H7 (cell line): Measurements from ENCODE around the gene POU3F3. TPM values are rescaled to one million over a fixed set of nuclear protein-coding genes. Genes with fewer than 3 reads are reported as not detected.

Source experiments
- DNase-seq: peaks from one replicate; pipeline ENCODE4 v3.0.0; 2012
- H3K27me3 ChIP-seq: 2 replicates; pipeline ENCODE4 v1.6.0; 2011; ENCODE audit warnings: mild to moderate bottlenecking, low read length; ENCODE audit not compliant: control insufficient read depth, insufficient read depth
- H3K36me3 ChIP-seq: replicated peaks from 2 replicates; pipeline ENCODE4 v1.5.1; 2011; ENCODE audit warnings: low read length; ENCODE audit not compliant: control insufficient read depth, insufficient read depth
- H3K4me3 ChIP-seq: 2 replicates; pipeline ENCODE4 v1.5.1; 2011; ENCODE audit warnings: low read depth, mild to moderate bottlenecking, control low read depth, low read length, moderate library complexity; ENCODE audit not compliant: insufficient read depth
- total RNA-seq: library from RNA; depleted of rRNA; stranded (reverse); fragments of >200 nt; shearing (Covaris generic); gene quantifications from 2 replicates; pipeline ENCODE4 v1.2.3, GENCODE V29; 2014

Gene POU3F3
- total RNA-seq, 1 experiment from 2014 or later: not detected

- Histone ChIP-seq H3K4me3 (peak overlapping the region; percentile 49; the same call in 1 of the 2 replicates), H3K27me3 (peaks cover 84% of the 10 kb centered on the region), H3K36me3 (no peaks in the 10 kb centered on the region)
- DNase-seq: peak; percentile 77
Observed at GRCh38 chr2:104852090-104852666, 1.7 kb upstream of the POU3F3 start.

- peak; percentile 61 for DNase-seq
- H3K36me3 ChIP-seq: no peaks in the 10 kb centered on the region
- peak overlapping the region; percentile 39; the same call in 1 of the 2 replicates for H3K4me3 ChIP-seq
- H3K27me3 ChIP-seq: peaks cover 87% of the 10 kb centered on the region
Observed at GRCh38 chr2:104854498-104855220, 744 bp downstream of the POU3F3 start.

GRCh38 chr2:104855221-104856085, 1.5 kb downstream of the POU3F3 start:
- Histone ChIP-seq H3K27me3 (peaks cover 87% of the 10 kb centered on the region), H3K36me3 (no peaks in the 10 kb centered on the region), H3K4me3 (peak overlapping the region; percentile 12; the same call in 1 of the 2 replicates)
- peak; percentile 78 for DNase-seq

GRCh38 chr2:104856086-104856972, 2.4 kb downstream of the POU3F3 start:
- H3K4me3 ChIP-seq: no peak overlapping the region
- DNase-seq: peak; percentile 71
- H3K36me3 ChIP-seq: no peaks in the 10 kb centered on the region
- peaks cover 87% of the 10 kb centered on the region for H3K27me3 ChIP-seq

GRCh38 chr2:104856973-104857261, 3.0 kb downstream of the POU3F3 start:
- H3K36me3 ChIP-seq: no peaks in the 10 kb centered on the region
- H3K4me3 ChIP-seq: no peak overlapping the region
- peaks cover 87% of the 10 kb centered on the region for H3K27me3 ChIP-seq
- DNase-seq: peak; percentile 82

GRCh38 chr2:104857262-104858005, 3.5 kb downstream of the POU3F3 start:
- Histone ChIP-seq H3K36me3 (no peaks in the 10 kb centered on the region), H3K27me3 (peaks cover 87% of the 10 kb centered on the region), H3K4me3 (no peak overlapping the region)
- peak; percentile 85 for DNase-seq

- no peak for DNase-seq
- no peak overlapping the region for H3K4me3 ChIP-seq
- peaks cover 88% of the 10 kb centered on the region for H3K27me3 ChIP-seq
- H3K36me3 ChIP-seq: no peaks in the 10 kb centered on the region
Observed at GRCh38 chr2:104858006-104858978, 4.4 kb downstream of the POU3F3 start.

- no peak for DNase-seq
- peaks cover 92% of the 10 kb centered on the region for H3K27me3 ChIP-seq
Observed at GRCh38 chr2:104859291-104859765, 5.4 kb downstream of the POU3F3 start.

GRCh38 chr2:104859766-104860450, 6.0 kb downstream of the POU3F3 start:
- Histone ChIP-seq H3K27me3 (peaks cover 92% of the 10 kb centered on the region), H3K4me3 (no peak overlapping the region), H3K36me3 (no peaks in the 10 kb centered on the region)
- no peak for DNase-seq

More at GRCh38 chr2:104859291-104859765, 5.4 kb downstream of the POU3F3 start:
- Histone ChIP-seq H3K36me3 (no peaks in the 10 kb centered on the region), H3K4me3 (no peak overlapping the region)

GRCh38 chr2:104860451-104860790, 6.5 kb downstream of the POU3F3 start:
- no peaks in the 10 kb centered on the region for H3K36me3 ChIP-seq
- no peak for DNase-seq
- peaks cover 95% of the 10 kb centered on the region for H3K27me3 ChIP-seq
- no peak overlapping the region for H3K4me3 ChIP-seq

GRCh38 chr2:104861351-104862057, 7.6 kb downstream of the POU3F3 start:
- peak overlapping the region; percentile 43; the same call in 1 of the 2 replicates for H3K4me3 ChIP-seq
- peaks cover 99% of the 10 kb centered on the region for H3K27me3 ChIP-seq
- H3K36me3 ChIP-seq: no peaks in the 10 kb centered on the region
- DNase-seq: peak; percentile 69
